WERI-Rb-1 (cell line): ENCODE measurements around the gene CXCR6.
"Not testable (repeated sequence)": the region's sequence is repeated elsewhere in the genome, so short reads cannot be mapped to it uniquely, and the experiment has no call there.

Experiments
- DNase-seq: peaks from one replicate; pipeline ENCODE4 v3.0.0-alpha.2; 2020
- H3K27ac ChIP-seq: fragments of 250-450 bp; sonication (Bioruptor Pico); 2 replicates; pipeline ENCODE4 v1.5.1; 2020; ENCODE audit warnings: mild to moderate bottlenecking, moderate library complexity
- H3K27me3 ChIP-seq: fragments of 250-450 bp; sonication (Bioruptor Pico); 2 replicates; pipeline ENCODE4 v1.5.1; 2021; ENCODE audit warnings: mild to moderate bottlenecking, low read depth, moderate library complexity; ENCODE audit not compliant: insufficient read depth, severe bottlenecking
- H3K36me3 ChIP-seq: fragments of 250-450 bp; sonication (Bioruptor Pico); 2 replicates; pipeline ENCODE4 v1.5.1; 2020; ENCODE audit warnings: mild to moderate bottlenecking, moderate library complexity
- H3K4me3 ChIP-seq: 2 replicates; pipeline ENCODE4 v1.5.1; 2011; ENCODE audit warnings: low read depth, mild to moderate bottlenecking, control low read depth, low read length
- H3K9me3 ChIP-seq: fragments of 250-450 bp; sonication (Bioruptor Pico); 2 replicates; pipeline ENCODE4 v1.5.1; 2021; ENCODE audit warnings: mild to moderate bottlenecking, moderate library complexity; ENCODE audit not compliant: severe bottlenecking
- CTCF ChIP-seq: IDR thresholded peaks from 2 replicates; pipeline ENCODE4 v1.5.1; 2011; ENCODE audit warnings: low read depth, mild to moderate bottlenecking, control low read depth, inconsistent platforms, low read length

The CXCR6 gene

GRCh38 chr3:45993421-45994027, 50.3 kb downstream of the CXCR6 start:
- Histone ChIP-seq H3K27ac (peak overlapping the region; percentile 98), H3K4me3 (peak overlapping the region; percentile 42)
- DNase-seq, result no peak

GRCh38 chr3:45994419-45995235, 51.4 kb downstream of the CXCR6 start:
- peak overlapping the region; percentile 90 for H3K4me3 ChIP-seq
- H3K27ac ChIP-seq, result peak overlapping the region; percentile 98
- peaks cover 8% of the 10 kb centered on the region; the same call in 1 of the 2 replicates for H3K36me3 ChIP-seq
- TF ChIP-seq CTCF, result no peak
- DNase-seq, result peak; percentile 95
- no peaks in the 10 kb centered on the region for H3K9me3 ChIP-seq
- no peaks in the 10 kb centered on the region for H3K27me3 ChIP-seq

More at GRCh38 chr3:45993421-45994027, 50.3 kb downstream of the CXCR6 start:
- no peak for TF ChIP-seq CTCF
- Histone ChIP-seq H3K27me3 (no peaks in the 10 kb centered on the region), H3K9me3 (no peaks in the 10 kb centered on the region), H3K36me3 (peaks cover 13% of the 10 kb centered on the region; the same call in 1 of the 2 replicates)

- Histone ChIP-seq H3K36me3 (peaks cover 8% of the 10 kb centered on the region; the same call in 1 of the 2 replicates), H3K27me3 (no peaks in the 10 kb centered on the region), H3K27ac (peak within 1 kb of the TSS; percentile 98), H3K9me3 (no peaks in the 10 kb centered on the region), H3K4me3 (peak within 1 kb of the TSS; percentile 90)
- TF ChIP-seq CTCF, result no peak
- DNase-seq, result peak; percentile 95
These were observed 52.2 kb downstream of the CXCR6 start, which contains the start of gene FYCO1 for GRCh38 chr3:45995236-45996192. Gene FYCO1 (minus strand): TSS chr3:45995824. CDS start chr3:45984910, 10,914 bp downstream.

- not testable (repeated sequence) for H3K27ac ChIP-seq, H3K9me3 ChIP-seq, H3K36me3 ChIP-seq, DNase-seq, H3K4me3 ChIP-seq, H3K27me3 ChIP-seq
These were observed 54.2 kb downstream of the CXCR6 start for GRCh38 chr3:45997499-45997898.

GRCh38 chr3:45997942-45998341, 54.7 kb downstream of the CXCR6 start:
- H3K36me3 ChIP-seq, result peaks cover 7% of the 10 kb centered on the region; the same call in 1 of the 2 replicates
- no peak for TF ChIP-seq CTCF
- H3K9me3 ChIP-seq, result peaks cover 7% of the 10 kb centered on the region
- no peak for DNase-seq
- no peak overlapping the region for H3K27ac ChIP-seq
- no peak overlapping the region for H3K4me3 ChIP-seq
- H3K27me3 ChIP-seq, result no peaks in the 10 kb centered on the region
